CD4-positive, alpha-beta T cell treated with Interleukin-4 for 4 hours (primary cell): ENCODE data around the gene NTRK2.

Experiments used
- DNase-seq: peaks from one replicate; pipeline ENCODE4 v3.0.0-alpha.2; 2020

The NTRK2 gene

DNA sequence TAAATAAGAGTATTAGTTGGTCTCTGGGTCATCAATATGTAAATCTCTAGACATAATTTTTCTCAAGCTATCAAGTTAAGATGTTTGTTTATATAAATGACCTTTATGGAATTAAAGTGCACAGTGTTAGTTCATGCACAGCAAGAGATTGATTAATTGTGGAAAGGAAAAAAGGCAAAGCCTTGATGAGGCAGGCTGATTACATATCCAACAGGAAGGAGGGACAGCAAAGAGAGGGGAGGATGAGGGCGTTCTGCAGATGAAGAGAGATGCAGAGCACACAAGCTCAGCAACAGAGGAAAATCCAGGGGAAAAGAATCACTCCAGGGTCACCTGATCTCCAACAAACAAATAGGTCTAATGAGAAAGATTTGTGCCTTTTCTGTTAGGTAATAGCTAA lies 16.5 kb downstream of the NTRK2 start:
- no peak for DNase-seq

DNA sequence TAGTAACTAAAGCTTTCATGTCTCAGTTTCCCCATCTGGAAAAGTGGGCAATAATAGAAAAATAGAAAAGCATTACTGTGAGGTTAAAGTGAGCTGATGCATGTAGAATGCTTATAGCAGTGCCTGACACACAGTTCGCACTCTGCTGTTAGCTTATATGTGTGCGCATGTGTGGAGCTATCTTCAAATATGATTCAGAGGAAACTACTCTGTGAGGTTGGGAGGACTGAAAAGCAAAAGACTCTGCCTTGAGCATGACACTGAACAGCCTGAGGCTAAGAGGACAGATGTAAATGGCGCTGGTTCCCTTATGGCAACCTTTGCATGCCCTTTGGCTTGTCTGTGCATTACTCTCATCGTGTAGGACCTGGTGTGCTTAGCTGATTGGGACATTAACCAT lies 19.4 kb downstream of the NTRK2 start:
- DNase-seq: no peak

DNA sequence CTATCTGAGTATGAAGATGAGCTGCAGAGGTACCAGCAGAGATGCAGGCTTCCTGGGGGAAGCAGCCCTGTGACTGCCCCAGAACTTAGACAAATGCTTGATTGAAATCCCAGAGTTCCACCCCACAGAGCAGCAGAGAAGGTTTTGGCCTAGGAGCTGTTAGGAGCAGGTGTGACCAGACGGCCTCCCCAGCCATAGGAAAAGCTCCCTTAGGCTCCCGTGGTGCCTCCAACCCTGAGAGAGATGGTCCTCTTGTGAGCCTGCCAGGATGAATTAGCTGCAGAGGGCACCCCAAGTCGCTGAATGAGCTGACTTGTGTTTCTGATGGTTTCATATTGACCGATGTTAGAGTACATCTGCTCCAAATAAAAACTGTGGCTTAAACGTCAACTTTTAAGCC lies 22.1 kb downstream of the NTRK2 start:
- DNase-seq: no peak

DNA sequence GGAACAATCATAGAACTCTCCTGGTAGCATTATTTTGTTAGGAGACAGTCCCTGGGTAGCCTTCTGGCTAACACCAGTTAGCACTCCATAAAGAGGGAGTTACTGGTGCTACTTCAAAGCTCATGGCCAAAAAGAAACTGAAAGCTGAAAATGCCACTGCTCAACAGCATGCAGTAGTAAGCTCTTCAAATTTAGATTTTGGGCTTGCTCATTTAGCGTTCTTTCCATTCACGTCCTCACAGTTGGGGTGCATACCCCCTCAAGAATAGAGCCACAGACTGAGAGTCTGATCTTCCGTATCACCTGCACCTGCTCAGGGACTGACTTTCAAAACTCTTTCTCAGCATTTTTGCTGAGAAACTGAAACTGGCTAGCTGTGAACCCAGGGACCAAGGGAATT lies 24.7 kb downstream of the NTRK2 start:
- no peak for DNase-seq

DNA sequence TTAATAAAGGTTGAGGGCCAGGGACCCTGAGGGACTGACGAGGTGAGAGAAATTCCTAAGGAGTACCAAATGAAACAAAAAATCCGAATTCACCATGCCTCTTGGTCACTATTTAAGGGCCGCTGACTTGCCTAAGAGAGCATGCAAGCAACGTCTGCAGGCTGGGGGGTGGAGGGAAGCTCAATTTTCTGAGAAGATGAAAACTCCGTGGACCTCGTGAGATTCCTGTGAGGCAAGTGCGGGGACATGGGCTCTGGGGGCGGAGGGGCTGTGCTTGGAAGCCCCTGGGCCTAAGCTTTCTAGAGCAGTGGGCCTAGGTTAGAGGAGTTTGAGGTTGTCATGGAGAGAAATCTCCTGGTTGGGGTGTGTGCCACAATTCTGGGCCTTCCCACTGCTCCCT lies 27.5 kb downstream of the NTRK2 start:
- no peak for DNase-seq

DNA sequence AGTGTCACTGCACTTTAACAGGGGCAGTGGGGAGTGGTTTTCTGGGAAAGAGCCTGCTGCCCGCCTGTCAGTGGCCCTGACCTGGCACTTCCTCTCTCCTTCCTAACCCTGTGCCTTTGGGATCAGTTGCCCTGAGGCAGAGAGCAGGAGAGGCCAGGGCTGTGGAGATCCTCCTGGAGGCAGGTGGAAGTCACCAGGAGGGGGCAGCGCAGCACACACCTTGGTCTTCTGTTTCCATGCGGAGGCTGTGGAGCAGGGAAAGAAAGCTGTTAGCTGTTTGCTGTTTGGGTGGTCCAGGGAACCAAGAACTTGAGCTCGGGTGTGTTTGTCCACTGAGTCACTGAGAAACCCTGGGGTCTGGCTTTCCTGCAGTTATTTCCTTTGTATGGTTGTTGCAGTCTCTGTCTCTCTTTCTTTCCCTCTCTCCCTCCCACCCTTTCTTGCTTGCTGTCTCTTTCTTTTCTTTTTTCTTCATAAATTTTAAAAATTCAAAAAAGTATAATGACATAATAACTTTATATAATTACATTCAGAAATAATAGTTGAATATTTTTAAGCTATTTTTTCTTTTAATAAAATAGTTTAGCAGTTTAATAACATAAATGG lies 28.1 kb downstream of the NTRK2 start:
- no peak for DNase-seq

DNA sequence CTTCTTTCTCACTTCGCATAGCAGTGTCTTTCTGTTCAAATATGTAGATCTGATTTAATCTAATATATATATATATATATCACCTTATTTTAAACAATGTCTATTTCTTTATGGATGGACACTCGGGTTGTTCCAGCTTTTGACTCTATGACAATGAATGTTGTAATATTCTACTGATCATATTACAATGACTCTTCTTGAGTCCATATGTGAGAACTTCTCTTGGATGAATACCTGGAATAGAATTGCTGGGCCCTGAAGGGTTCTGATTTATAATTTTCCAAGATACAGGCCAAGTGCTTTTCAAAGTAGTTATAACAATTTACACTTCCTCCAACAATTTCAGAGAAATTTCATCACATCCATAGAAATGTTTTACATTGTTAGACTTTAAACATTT lies 28.8 kb downstream of the NTRK2 start:
- no peak for DNase-seq

DNA sequence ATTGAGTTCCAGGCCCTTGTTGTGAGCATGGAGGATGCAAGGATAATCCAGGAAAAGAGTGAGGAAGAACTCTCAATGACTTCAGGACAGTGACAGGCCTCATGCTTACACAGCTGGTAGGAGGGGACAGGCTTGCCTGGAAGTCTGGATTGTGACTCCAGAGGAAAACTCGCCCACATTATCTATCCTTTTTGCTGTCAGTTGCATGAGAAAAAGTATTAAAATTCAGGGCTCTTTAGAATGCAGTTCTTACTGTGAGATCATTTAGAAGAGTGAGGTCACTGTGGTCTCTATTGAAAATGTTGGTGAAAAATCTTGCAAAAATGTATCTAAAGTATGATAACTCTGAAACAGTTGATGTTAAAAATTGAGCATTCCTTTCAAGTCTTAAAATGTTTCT lies 30.5 kb downstream of the NTRK2 start:
- no peak for DNase-seq

DNA sequence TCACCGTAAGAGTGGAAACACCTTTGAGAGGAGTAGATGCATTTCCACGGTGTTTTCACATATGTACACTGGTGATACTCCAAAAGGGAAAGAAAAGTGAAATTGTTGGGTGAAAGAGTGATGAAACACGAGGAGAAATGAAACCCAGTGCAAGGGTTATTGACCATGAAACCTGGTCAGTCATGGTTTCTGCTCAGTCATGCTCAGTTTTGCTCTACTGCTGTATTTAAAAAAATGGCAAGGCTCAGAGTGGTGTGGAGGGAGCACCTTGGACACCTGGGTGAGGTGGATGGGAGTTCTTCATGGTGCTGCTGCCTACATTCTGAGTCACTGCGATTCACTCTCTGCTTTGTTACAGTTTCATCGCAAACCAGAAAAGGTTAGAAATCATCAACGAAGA lies 32.3 kb downstream of the NTRK2 start:
- no peak for DNase-seq

DNA sequence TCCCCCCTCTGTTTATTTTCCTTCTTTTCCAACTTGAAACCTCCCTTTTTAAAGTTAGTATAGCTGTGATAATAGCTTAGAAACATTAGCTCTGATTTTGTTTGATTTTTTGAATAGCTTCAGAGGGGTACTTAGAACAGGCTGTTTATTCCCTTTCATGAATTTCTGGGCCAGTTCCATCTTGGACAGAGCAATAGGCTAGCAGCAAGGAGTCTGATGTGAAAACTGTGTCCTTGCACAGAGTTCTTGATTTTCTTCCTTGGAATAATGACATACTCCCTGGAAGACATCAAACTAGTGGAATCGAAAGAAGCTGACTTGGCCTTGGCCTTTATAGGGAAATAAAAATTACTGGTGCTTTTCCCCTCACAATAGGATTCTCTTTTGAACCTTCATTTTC lies 32.9 kb downstream of the NTRK2 start:
- DNase-seq: no peak

DNA sequence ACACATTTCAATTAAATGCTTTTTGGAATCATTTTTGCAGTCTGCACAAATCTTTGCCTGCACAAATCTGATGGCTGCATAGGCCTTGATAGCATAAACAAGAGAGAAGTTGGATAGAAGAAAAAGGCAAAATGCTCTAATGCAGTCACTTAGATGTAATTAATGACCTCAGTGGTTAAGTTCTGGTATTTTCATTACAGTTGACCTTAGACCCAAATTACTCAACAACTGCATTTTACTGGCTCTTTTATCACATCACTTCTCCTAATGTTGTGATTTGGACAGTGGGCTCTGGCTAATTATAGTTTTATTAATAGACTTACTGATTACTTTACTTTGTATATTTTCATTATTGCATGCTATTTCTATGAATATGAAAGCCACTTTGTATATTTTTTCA lies 34.3 kb downstream of the NTRK2 start:
- no peak for DNase-seq

DNA sequence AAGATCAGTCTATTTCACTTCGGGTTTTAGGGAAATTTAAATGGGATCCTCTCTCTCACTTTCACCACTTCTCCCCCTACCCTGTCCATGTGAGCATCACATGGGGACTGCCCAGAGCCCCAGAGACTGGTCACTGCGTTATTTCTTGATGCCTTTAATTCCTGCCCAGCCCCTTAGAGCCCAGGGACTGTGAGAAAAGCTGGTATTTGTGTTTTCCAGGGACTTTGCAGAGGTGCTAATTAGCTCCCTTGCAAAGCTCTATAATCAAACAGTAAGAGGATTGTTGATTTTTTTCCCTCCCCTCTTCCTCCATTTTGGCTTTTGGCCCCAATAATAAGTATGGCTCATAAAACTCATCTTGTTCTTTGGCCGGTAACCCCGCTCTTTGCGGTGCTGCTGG lies 35.6 kb downstream of the NTRK2 start:
- DNase-seq: no peak

DNA sequence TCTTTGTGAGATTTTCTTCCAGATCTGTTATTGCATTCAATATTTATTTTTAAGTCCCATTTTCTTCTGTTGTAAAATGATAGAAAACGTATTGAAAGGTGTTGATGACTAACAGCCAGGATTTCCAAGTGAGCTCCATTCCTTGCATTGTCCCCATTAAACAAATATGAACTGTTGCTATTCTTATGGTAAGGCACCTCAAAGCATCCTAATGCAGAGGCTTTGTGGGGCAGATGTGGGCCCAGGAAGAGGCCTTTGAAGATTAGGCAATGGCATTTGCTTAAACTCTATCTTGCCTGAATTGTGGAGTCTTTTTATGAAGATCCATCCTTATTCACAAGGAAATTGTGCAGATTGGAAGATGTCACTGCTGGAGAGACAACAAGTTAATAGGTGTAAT lies 38.9 kb downstream of the NTRK2 start:
- no peak for DNase-seq

DNA sequence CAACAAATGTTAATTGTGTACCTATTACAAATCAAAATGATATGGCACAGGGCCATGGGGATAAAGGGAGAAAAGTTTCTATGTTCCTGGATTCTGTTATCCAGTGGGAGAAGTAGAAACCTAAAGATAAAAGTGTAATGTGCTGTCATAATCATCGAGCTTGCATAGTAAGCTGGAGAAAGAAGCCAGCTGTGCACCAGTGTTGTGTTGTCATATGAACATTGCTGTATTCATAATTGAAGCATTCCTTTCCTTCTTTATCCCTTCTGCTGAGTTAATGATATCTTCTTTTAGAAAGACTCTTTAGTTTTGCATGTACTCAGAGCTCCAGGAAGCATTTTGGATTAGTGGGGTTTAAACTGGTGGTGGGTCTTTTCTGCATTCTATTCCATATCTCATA lies 39.5 kb downstream of the NTRK2 start:
- DNase-seq: no peak

DNA sequence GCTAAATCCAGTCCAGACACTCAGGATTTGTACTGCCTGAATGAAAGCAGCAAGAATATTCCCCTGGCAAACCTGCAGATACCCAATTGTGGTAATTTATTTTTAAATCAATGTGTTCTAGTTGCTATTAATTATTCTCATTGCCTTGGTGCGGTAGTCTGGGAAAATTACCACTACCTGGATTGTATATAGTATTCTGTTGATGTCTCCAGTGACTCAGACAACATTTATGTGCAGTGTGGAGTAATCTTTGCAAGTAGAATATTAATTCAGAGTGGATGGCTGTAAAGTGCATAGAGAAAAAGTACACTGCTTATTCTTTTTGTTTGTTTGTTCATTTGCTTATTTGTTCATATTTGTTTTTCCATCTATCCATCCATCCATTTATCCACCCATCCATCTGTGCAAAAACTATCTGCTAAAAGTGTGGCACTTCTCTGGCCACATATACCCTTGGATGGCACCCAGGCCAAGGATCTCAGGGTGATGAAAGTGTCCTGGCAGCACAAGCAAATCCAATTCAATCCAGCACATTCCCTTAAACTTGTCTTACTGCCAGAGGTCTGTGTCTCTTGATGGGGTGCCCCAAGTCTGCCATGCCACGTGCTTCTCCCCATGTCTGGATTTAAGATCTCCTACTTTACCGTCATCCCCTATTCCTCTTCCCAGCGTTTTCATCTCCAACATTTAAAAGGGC lies 41.3 kb downstream of the NTRK2 start:
- no peak for DNase-seq

DNA sequence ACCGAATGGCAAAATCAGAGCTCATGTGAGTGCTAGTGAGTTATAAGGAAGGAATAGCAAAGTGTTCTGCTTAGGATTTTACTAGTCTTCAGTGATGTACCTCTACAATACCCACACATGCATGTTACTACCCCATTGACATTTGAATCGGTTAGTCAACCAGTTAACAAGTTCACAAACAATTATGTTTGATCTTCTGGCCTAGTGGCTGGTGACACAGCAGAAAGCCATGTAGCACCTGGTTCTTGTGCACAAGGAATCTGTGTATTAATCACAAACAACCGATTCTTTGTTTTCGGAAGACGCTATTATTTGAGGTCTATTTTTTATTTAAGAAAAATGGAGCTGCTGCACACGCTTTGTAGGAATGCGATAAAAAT lies 41.9 kb downstream of the NTRK2 start:
- no peak for DNase-seq

DNA sequence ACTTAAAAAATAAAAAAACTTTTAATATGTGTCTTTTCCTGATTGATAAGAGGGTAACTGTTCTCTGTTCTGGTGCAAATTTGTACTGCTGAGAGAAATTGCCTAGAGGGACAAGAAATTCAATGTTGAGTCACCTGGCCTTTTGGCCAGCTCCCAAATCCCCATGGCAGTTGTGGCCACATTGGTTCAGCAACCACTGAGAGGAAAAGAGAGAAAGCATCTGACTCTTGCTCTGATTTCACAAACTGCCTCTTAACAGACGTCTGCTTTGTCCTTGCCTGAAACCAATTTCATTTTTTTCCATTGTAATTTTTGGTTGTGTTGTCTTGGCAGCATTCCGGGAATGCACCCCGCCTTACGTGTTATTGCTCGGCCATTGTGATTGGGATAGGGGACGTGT lies 42.4 kb downstream of the NTRK2 start:
- no peak for DNase-seq

DNA sequence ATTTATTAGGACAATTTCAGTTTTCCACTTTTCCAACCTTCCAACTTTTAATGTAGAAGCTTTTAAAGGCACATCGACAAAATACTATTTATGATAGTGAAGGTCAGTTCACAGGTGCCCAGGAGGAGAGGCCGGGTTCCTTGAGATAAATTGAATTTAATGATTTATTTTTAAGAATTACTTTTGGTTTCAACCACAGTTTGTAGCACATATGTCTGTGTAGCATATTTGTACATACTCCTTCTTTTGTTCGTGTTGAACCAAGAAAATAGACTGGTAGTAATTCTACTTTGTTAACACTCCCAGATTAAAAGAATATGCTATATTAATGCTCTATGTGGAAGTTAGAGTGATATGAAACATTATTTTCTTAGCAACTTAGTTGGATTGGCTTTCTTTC lies 46.7 kb downstream of the NTRK2 start:
- no peak for DNase-seq

DNA sequence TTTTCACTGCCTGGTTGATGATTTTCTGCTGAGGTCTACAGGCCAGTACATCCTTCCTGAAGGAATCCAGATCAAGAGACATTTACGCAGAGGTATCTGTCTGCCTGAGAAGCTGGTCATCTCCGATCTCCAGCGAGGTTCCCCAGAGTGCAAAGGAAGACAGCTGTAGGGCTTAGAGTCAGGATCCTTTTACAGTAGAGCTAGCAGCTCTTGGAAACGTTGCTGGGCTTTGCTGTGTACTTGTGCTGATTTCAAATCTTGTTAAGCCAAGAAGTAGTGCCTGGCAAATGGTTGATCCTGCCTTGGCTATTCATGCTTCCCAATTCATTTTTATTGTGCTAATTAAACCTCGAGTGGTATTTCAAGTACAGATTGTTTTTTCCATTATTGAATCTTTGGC lies 48.9 kb downstream of the NTRK2 start:
- DNase-seq: no peak

DNA sequence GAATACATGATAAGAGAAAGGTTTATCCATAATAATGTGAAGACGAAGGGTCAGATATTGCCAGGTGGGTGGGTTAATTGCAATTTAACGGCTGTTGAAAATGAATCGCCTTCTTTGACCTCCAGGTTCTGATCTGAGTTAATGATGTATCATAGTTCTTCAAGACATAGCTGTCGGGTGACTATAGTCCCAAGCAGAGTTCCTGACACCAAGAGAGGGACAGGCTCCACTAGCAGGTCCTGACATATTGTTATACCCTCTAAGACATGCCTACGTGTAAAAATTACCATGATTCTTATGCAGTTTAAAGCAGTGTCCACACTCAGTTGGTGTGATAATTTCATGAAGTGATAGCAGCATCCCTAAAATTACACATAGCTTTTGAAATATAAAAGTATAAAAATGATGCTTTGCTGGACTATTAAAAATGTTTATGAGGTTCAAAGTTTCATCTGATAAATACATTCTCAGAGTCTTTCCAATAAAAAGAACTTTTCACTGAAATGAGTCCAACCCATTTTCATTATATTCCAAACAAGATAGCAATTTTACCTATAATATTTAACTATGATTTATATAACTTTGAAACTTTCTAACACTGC lies 53.0 kb downstream of the NTRK2 start:
- DNase-seq: no peak

DNA sequence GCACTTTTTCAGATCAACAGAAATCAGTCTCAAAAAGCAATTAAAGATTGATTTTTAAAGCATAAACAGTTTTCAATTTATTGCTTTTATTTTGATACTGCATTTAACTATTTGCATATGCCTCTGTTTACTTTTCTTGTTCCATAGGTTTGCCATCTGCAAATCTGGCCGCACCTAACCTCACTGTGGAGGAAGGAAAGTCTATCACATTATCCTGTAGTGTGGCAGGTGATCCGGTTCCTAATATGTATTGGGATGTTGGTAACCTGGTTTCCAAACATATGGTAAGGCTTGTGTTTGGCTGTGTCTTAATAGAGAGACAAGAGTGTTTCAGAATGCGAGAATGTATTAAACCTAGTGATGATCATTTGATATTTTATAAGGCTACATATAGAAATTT lies 53.9 kb downstream of the NTRK2 start:
- no peak for DNase-seq

DNA sequence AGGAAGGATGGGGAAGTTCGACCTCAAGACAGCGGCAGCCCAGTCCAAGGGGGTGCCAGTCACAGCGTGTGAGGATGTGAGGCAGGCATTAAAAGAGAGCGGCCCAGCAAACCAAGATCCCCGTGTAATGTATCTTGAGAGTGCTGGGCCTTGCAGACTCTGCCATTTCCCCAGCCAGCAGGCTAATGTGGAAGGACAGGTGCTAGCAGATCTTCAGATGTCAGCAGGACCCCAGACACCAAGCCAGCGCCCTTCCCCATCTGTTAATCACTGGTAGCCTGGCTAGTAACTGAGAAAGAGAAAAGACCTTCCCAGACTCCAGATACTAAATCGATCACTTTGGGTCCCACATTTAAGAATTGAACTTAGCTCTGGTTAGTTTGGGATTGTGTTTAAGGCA lies 62.2 kb downstream of the NTRK2 start:
- no peak for DNase-seq

DNA sequence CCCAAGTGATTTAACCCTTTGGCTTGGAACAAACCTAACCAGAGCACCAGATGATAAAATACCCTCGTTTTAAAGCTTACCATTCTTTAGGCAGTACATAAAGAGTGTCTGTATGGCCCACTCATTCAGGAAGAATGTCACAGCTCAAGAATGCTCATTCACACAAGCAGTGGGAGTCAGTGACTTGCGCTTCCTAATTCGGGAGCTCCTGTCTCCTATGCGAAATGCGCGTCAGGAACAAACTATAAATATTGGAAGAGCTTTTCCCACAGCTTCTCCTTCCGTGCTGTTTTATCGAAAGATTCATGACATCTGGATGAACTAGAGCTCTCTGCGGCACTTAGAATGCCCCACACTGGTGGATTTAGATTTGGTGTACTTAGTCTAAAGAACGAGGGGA lies 66.6 kb downstream of the NTRK2 start:
- DNase-seq: no peak

DNA sequence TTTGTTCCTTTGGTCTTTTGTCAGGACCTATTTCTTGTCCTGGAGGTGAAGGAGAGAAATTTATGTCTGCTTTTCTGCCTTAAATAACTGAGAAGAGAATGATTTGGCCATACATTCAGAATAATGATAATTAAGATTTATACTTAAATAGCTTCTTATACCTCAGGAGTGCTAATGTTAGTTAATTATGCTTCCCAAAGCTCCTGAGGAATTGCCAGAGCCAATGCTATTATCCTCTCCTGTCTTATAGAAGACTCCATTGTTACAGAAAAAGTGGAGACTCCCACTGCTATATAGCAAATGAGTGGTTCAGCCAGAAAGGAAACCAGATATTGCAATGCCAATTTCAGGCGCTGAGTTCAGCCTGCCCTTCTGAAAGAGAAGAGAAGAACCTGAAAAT lies 67.0 kb downstream of the NTRK2 start:
- DNase-seq: no peak

DNA sequence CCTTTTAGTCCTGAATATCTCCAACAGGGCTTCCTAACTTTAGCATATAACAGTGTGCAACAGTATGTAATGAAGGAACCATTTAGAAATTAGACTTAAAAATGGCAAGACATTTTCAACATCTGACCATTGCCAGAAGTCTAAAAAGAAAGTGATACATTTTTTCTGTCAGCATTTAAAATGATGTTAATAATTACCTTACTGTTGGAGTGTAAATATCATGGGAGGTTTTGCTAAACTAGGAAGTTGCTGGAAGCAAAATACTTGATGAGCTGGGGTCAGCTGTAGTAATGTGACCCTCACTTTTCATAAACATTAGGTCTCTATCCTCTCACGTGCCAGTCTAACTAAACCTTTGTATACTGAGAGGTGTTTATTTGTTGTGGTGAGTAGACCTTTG lies 68.8 kb downstream of the NTRK2 start:
- DNase-seq: no peak
